ENCODE measurements around the gene PTPRN2.

DNA sequence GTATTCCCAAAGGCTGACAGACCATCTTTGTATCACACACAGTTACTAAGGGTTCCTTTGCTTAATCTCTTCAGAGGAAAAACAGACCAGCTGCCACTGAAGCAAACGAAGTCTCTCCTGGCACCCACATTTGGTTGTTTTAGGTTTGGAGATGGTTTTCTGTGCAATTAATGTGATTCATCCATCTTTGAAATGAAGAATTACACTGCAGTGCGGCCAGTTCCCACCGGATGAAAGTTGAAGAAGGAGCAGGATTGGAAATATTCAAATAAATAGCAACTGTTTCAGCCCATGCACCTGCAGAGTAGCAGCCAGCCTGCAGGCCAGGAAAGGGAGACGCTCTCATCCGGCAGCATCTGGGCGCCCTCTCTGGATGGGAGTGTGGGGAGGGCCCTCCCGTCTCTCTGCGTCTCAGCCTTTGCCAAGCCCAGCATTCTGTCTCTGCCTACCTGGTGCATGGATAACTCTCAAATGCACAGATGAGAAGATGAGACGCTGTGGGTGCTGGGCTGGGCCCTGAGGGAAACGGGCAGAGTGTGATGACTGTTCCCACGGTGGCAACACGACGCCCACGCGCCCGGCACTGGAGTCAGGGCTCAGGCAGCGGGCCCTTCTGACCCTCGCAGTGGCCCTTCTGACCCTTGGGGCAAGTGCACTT, 214.0 kb downstream of the PTPRN2 start:
- TF ChIP-seq CTCF (IDR thresholded peaks at IDR 0.05; ENCODE audit: extremely low read depth in 1 of 2, insufficient read depth in 1 of 2, low read depth in 1 of 2, low read length in 2 of 2) (no peak), EZH2 (IDR thresholded peaks at IDR 0.05; ENCODE audit: borderline replicate concordance, low read depth, low read length, severe bottlenecking) (no peak), POLR2A (IDR thresholded peaks at IDR 0.05; ENCODE audit: low read depth, low read length) (no peak)

Data from endothelial cell of umbilical vein (primary cell).